Hypothalamus (tissue), 51 donors: ENCODE measurements around the gene BOK.

ENCODE experiments used
- DNase-seq, 51 donors: peaks; one replicate each; lab custom pipeline; 2025; lab: John Stamatoyannopoulos, UW

Gene BOK

GRCh38 chr2:241538838-241539615 is 19.5 kb upstream of the BOK start:
- DNase-seq: no peak

GRCh38 chr2:241539616-241540374 is 18.8 kb upstream of the BOK start:
- DNase-seq: no peak

GRCh38 chr2:241540401-241540770 is 18.2 kb upstream of the BOK start:
- DNase-seq: peak in 1 of 51 donors; percentile 7

GRCh38 chr2:241540771-241541561 is 17.6 kb upstream of the BOK start:
- peak in 30 of 51 donors; percentile 17 to 79 (median 40) for DNase-seq

- DNase-seq: no peak
These were observed 16.8 kb upstream of the BOK start for GRCh38 chr2:241541564-241542277.

GRCh38 chr2:241542278-241542605 is 16.3 kb upstream of the BOK start:
- peak in 6 of 51 donors; percentile 18 to 36 (median 26) for DNase-seq

- no peak for DNase-seq
These were observed 13.4 kb upstream of the BOK start for GRCh38 chr2:241545106-241545505.

GRCh38 chr2:241545523-241546473 is 12.7 kb upstream of the BOK start:
- no peak for DNase-seq

GRCh38 chr2:241546771-241547498 is 11.6 kb upstream of the BOK start:
- peak in 5 of 51 donors; percentile 8 to 16 (median 12) for DNase-seq

GRCh38 chr2:241547781-241548450 is 10.6 kb upstream of the BOK start:
- DNase-seq: no peak

- no peak for DNase-seq
These were observed 10.1 kb upstream of the BOK start for GRCh38 chr2:241548451-241548835.

- no peak for DNase-seq
These were observed 7.6 kb upstream of the BOK start for GRCh38 chr2:241550616-241551580.

- DNase-seq: no peak
These were observed 6.9 kb upstream of the BOK start for GRCh38 chr2:241551599-241551997.

GRCh38 chr2:241551998-241552737 is 6.4 kb upstream of the BOK start:
- DNase-seq: no peak

GRCh38 chr2:241553512-241553830 is 5.1 kb upstream of the BOK start:
- no peak for DNase-seq

- no peak for DNase-seq
These were observed 4.6 kb upstream of the BOK start for GRCh38 chr2:241553981-241554380.
